Suprapubic skin (tissue), 4 donors: ENCODE results near the gene TAGLN2.

Experiments
- EP300 ChIP-seq: sonication (generic); formaldehyde crosslinking; IDR thresholded peaks from one replicate; pipeline ENCODE4 v1.6.1; 2017; ENCODE audit warnings: antibody characterized with exemption
- POLR2A ChIP-seq, 2 donors: fragments of 450-650 bp; IDR thresholded peaks; one replicate each; pipeline ENCODE4 v1.6.1; 2017; ENCODE audit warnings: antibody characterized with exemption in 2 of 2, mild to moderate bottlenecking in 2 of 2, moderate library complexity in 2 of 2
- POLR2AphosphoS5 ChIP-seq, 3 donors: sonication (generic); formaldehyde crosslinking; IDR thresholded peaks; one replicate each; pipeline ENCODE4 v1.6.1; 2017; ENCODE audit warnings: antibody characterized with exemption in 3 of 3
- TF ChIP-seq, protein P1 (sequence below), 2 donors: fragments of 200-600 bp in 1 of 2; fragments of 450-650 bp in 1 of 2; sonication (generic) in 1 of 2; IDR thresholded peaks; one replicate each; pipeline ENCODE4 v1.5.1; 2016 to 2019; ENCODE audit warnings: antibody characterized with exemption in 2 of 2, mild to moderate bottlenecking in 1 of 2, moderate library complexity in 1 of 2

DNA sequence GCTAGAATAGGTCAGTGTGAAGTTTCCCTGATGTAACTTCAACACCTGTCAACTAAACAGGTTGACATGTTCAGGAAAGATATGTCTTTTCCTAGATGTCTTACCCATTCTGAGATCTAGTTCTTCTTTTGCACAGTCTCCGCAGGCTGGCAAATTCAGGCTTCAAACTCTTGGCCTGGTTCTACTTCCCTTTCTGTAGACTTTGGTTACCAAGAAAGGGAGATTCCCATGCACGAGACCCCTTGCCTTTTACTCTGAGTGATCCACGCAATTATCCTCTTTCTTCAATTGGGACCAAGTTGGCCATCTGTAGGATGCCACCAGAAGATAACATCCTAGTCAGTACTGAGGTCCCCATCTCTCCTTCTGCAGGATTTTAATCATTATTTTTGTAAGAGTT, 27.3 kb downstream of the TAGLN2 start:
- TF ChIP-seq, protein P1, sequence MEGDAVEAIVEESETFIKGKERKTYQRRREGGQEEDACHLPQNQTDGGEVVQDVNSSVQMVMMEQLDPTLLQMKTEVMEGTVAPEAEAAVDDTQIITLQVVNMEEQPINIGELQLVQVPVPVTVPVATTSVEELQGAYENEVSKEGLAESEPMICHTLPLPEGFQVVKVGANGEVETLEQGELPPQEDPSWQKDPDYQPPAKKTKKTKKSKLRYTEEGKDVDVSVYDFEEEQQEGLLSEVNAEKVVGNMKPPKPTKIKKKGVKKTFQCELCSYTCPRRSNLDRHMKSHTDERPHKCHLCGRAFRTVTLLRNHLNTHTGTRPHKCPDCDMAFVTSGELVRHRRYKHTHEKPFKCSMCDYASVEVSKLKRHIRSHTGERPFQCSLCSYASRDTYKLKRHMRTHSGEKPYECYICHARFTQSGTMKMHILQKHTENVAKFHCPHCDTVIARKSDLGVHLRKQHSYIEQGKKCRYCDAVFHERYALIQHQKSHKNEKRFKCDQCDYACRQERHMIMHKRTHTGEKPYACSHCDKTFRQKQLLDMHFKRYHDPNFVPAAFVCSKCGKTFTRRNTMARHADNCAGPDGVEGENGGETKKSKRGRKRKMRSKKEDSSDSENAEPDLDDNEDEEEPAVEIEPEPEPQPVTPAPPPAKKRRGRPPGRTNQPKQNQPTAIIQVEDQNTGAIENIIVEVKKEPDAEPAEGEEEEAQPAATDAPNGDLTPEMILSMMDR (IDR thresholded peaks at IDR 0.05) = no peak
- no peak for TF ChIP-seq POLR2A (IDR thresholded peaks at IDR 0.05)
- no peak for TF ChIP-seq EP300
- TF ChIP-seq POLR2AphosphoS5 (IDR thresholded peaks at IDR 0.05) = no peak
